Uterus (tissue), 2 donors: ENCODE data around the gene SLC17A7.

Experiments
- POLR2A ChIP-seq, 2 donors: fragments of 450-650 bp; IDR thresholded peaks; one replicate each; pipeline ENCODE4 v1.6.1; 2016; ENCODE audit warnings: antibody characterized with exemption in 2 of 2, mild to moderate bottlenecking in 1 of 2, moderate library complexity in 1 of 2
- TF ChIP-seq, protein P1 (sequence below), 4 experiments: fragments of 200-600 bp in 2 of 4; fragments of 450-650 bp in 2 of 4; sonication (generic) in 2 of 4; IDR thresholded peaks; one replicate each; pipeline ENCODE4 v1.5.1; 2016 to 2019; ENCODE audit warnings: antibody characterized with exemption in 4 of 4, mild to moderate bottlenecking in 2 of 4, moderate library complexity in 1 of 4

DNA sequence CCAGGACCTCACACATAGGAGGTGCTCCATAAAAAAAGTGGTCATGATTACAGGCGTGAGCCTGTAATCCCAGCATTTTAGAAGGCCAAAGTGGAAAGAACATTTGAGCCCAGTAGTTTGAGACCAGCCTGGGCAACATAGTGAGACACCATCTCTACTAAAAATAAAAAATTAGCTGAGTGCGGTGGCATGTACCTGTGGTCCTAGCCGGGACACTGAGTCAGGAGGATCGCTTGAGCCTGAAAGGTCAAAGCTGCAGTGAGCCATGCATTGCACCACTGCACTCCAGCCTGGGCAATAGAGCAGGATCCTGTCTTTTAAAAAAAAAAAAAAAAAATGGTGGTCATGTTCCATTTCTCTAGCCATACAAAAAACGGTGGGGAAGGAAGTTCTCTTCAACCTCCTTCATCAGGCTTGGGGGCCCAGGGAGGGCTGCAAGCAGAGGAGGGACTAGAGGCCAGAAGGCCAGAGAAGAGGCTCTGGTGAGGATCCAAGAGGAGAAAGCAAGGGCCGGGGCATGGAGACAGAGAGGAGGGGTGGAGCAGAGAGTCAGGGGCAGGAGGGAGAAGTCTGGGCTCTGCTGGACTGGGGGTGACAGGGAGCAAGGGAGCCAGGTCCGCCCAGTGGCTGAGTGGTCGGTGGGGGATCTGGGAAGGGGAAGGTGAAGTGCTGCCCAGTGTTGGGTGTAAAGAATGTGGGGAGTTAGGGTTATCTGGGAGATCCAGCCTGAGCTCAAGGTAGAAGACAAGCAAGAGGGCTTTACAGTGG, 44.4 kb downstream of the SLC17A7 start:
- TF ChIP-seq, protein P1, sequence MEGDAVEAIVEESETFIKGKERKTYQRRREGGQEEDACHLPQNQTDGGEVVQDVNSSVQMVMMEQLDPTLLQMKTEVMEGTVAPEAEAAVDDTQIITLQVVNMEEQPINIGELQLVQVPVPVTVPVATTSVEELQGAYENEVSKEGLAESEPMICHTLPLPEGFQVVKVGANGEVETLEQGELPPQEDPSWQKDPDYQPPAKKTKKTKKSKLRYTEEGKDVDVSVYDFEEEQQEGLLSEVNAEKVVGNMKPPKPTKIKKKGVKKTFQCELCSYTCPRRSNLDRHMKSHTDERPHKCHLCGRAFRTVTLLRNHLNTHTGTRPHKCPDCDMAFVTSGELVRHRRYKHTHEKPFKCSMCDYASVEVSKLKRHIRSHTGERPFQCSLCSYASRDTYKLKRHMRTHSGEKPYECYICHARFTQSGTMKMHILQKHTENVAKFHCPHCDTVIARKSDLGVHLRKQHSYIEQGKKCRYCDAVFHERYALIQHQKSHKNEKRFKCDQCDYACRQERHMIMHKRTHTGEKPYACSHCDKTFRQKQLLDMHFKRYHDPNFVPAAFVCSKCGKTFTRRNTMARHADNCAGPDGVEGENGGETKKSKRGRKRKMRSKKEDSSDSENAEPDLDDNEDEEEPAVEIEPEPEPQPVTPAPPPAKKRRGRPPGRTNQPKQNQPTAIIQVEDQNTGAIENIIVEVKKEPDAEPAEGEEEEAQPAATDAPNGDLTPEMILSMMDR (IDR thresholded peaks at IDR 0.05), result no peak
- no peak for TF ChIP-seq POLR2A (IDR thresholded peaks at IDR 0.05)
